Activated CD8-positive, alpha-beta T cell treated with anti-CD3 and anti-CD28 coated beads, Interleukin-2, amount 10 ng/mL, durations not matched to agents 7 days and 5 days (primary cell): ENCODE measurements around the gene ADAM19. TPM values are rescaled to one million over a fixed set of nuclear protein-coding genes. Genes with fewer than 3 reads are reported as not detected.

Source experiments
- ATAC-seq: fragments of 150-1000 bp; cut with Tn5 transposase; one replicate; pipeline ENCODE4 v1.10.0; 2021; ENCODE audit warnings: moderate library complexity
- CTCF ChIA-PET: fragments of 350-600 bp; sonication (Branson Sonifier 250); formaldehyde crosslinking; loops from one replicate; lab custom pipeline; 2021; ENCODE audit warnings: antibody characterized with exemption; lab: Charles Lee
- POLR2A ChIA-PET: fragments of 350-600 bp; sonication (Branson Sonifier 250); formaldehyde crosslinking; loops from one replicate; lab custom pipeline; 2021; ENCODE audit warnings: antibody characterized with exemption; lab: Charles Lee
- DNase-seq: peaks from one replicate; pipeline ENCODE4 v3.0.0-alpha.2; 2020
- H3K27ac Mint-ChIP-seq: one replicate; pipeline ENCODE4 v1.8.0; 2021; ENCODE audit warnings: mild to moderate bottlenecking, mixed read lengths
- H3K27me3 Mint-ChIP-seq: one replicate; pipeline ENCODE4 v1.8.0; 2021; ENCODE audit warnings: low read depth, mixed read lengths
- H3K36me3 Mint-ChIP-seq: one replicate; pipeline ENCODE4 v1.8.0; 2021; ENCODE audit warnings: low read depth, mixed read lengths
- H3K4me1 Mint-ChIP-seq: one replicate; pipeline ENCODE4 v1.8.0; 2021; ENCODE audit warnings: low read depth, mixed read lengths
- H3K4me3 Mint-ChIP-seq: one replicate; pipeline ENCODE4 v1.8.0; 2021; ENCODE audit warnings: mild to moderate bottlenecking, mixed read lengths
- H3K9me3 Mint-ChIP-seq: one replicate; pipeline ENCODE4 v1.8.0; 2022; ENCODE audit warnings: mixed read lengths; ENCODE audit not compliant: insufficient read depth
- total RNA-seq, 2 experiments: library from RNA; stranded (reverse); gene quantifications; one replicate each; pipeline ENCODE4 v1.2.3, GENCODE V29; 2021

The ADAM19 gene
- total RNA-seq, 2 experiments from 2014 or later: 77.7 to 80.6 TPM

GRCh38 chr5:157538311-157538710 is 37.3 kb downstream of the ADAM19 start:
- no peaks in the 10 kb centered on the region for H3K27me3 Mint-ChIP-seq
- peaks cover 63% of the 10 kb centered on the region for H3K36me3 Mint-ChIP-seq
- no peak for DNase-seq
- ChIA-PET POLR2A (no interaction called here), CTCF (no interaction called here)
- H3K4me1 Mint-ChIP-seq: peaks cover 56% of the 10 kb centered on the region
- no peak overlapping the region for H3K27ac Mint-ChIP-seq
- no peaks in the 10 kb centered on the region for H3K9me3 Mint-ChIP-seq
- no peak overlapping the region for H3K4me3 Mint-ChIP-seq
- no peak for ATAC-seq

GRCh38 chr5:157535042-157535865 is 40.3 kb downstream of the ADAM19 start:
- DNase-seq: no peak
- Mint-ChIP-seq H3K4me3 (no peak overlapping the region), H3K4me1 (peaks cover 31% of the 10 kb centered on the region), H3K27ac (no peak overlapping the region), H3K36me3 (peaks cover 83% of the 10 kb centered on the region), H3K27me3 (no peaks in the 10 kb centered on the region), H3K9me3 (no peaks in the 10 kb centered on the region)
- ChIA-PET CTCF (interaction anchor here (0.6 to 2.0 kb wide), 4 partner anchors 38 to 208 kb away, joined by 3 to 6 read pairs (median 4); no protein-coding TSS in a partner anchor), POLR2A (no interaction called here)
- ATAC-seq: no peak

GRCh38 chr5:157533011-157533481 is 42.5 kb downstream of the ADAM19 start:
- no peak overlapping the region for H3K4me3 Mint-ChIP-seq
- ChIA-PET POLR2A (no interaction called here), CTCF (interaction anchor here (0.9 to 1.5 kb wide), 2 partner anchors 21 to 210 kb away, joined by 3 read pairs; no protein-coding TSS in a partner anchor)
- H3K9me3 Mint-ChIP-seq: no peaks in the 10 kb centered on the region
- no peak for DNase-seq
- no peak overlapping the region for H3K27ac Mint-ChIP-seq
- H3K4me1 Mint-ChIP-seq: peaks cover 24% of the 10 kb centered on the region
- H3K36me3 Mint-ChIP-seq: peaks cover 89% of the 10 kb centered on the region
- H3K27me3 Mint-ChIP-seq: no peaks in the 10 kb centered on the region
- no peak for ATAC-seq

- CTCF ChIA-PET: no interaction called here
Observed at GRCh38 chr5:157532022-157532421, 43.6 kb downstream of the ADAM19 start.

GRCh38 chr5:157530226-157530972 is 45.2 kb downstream of the ADAM19 start:
- ChIA-PET POLR2A (no interaction called here), CTCF (no interaction called here)
- Mint-ChIP-seq H3K27me3 (no peaks in the 10 kb centered on the region), H3K9me3 (no peaks in the 10 kb centered on the region), H3K27ac (peak overlapping the region; percentile 39), H3K4me3 (no peak overlapping the region), H3K36me3 (peaks cover 79% of the 10 kb centered on the region), H3K4me1 (peaks cover 29% of the 10 kb centered on the region)
- ATAC-seq (no peak), DNase-seq (no peak)

More at GRCh38 chr5:157532022-157532421, 43.6 kb downstream of the ADAM19 start:
- POLR2A ChIA-PET: no interaction called here
- H3K9me3 Mint-ChIP-seq: no peaks in the 10 kb centered on the region
- H3K4me1 Mint-ChIP-seq: peaks cover 22% of the 10 kb centered on the region
- no peak overlapping the region for H3K4me3 Mint-ChIP-seq
- no peak for ATAC-seq
- no peak for DNase-seq
- H3K36me3 Mint-ChIP-seq: peaks cover 92% of the 10 kb centered on the region
- peak overlapping the region; percentile 41 for H3K27ac Mint-ChIP-seq
- H3K27me3 Mint-ChIP-seq: no peaks in the 10 kb centered on the region

- DNase-seq (no peak), ATAC-seq (no peak)
- no peaks in the 10 kb centered on the region for H3K9me3 Mint-ChIP-seq
- H3K4me3 Mint-ChIP-seq: no peak overlapping the region
- no peaks in the 10 kb centered on the region for H3K27me3 Mint-ChIP-seq
- H3K4me1 Mint-ChIP-seq: peaks cover 32% of the 10 kb centered on the region
- H3K36me3 Mint-ChIP-seq: peaks cover 73% of the 10 kb centered on the region
- ChIA-PET POLR2A (no interaction called here), CTCF (no interaction called here)
- H3K27ac Mint-ChIP-seq: no peak overlapping the region
Observed at GRCh38 chr5:157529002-157529401, 46.6 kb downstream of the ADAM19 start.

GRCh38 chr5:157528036-157528632 is 47.4 kb downstream of the ADAM19 start:
- ChIA-PET CTCF (no interaction called here), POLR2A (interaction anchor here (0.6 kb wide), 1 partner anchor 34 kb away, joined by 3 read pairs; no protein-coding TSS in a partner anchor)
- Mint-ChIP-seq H3K4me3 (no peak overlapping the region), H3K27ac (peak overlapping the region; percentile 20), H3K36me3 (peaks cover 74% of the 10 kb centered on the region), H3K27me3 (no peaks in the 10 kb centered on the region), H3K4me1 (peaks cover 32% of the 10 kb centered on the region), H3K9me3 (no peaks in the 10 kb centered on the region)
- ATAC-seq (no peak), DNase-seq (no peak)

GRCh38 chr5:157524887-157525286 is 50.7 kb downstream of the ADAM19 start:
- Mint-ChIP-seq H3K27ac (no peak overlapping the region), H3K4me3 (no peak overlapping the region)
- POLR2A ChIA-PET: no interaction called here

GRCh38 chr5:157523976-157524375 is 51.6 kb downstream of the ADAM19 start:
- Mint-ChIP-seq H3K36me3 (peaks cover 60% of the 10 kb centered on the region), H3K27me3 (no peaks in the 10 kb centered on the region), H3K4me1 (peaks cover 47% of the 10 kb centered on the region), H3K27ac (no peak overlapping the region), H3K4me3 (no peak overlapping the region), H3K9me3 (no peaks in the 10 kb centered on the region)
- DNase-seq (no peak), ATAC-seq (no peak)
- ChIA-PET POLR2A (interaction anchor here (0.6 kb wide), 1 partner anchor 339 kb away, joined by 3 read pairs; no protein-coding TSS in a partner anchor), CTCF (interaction anchor here (1.4 kb wide), 1 partner anchor 46 kb away, joined by 3 read pairs; no protein-coding TSS in a partner anchor)

More at GRCh38 chr5:157524887-157525286, 50.7 kb downstream of the ADAM19 start:
- Mint-ChIP-seq H3K27me3 (no peaks in the 10 kb centered on the region), H3K4me1 (peaks cover 43% of the 10 kb centered on the region), H3K36me3 (peaks cover 63% of the 10 kb centered on the region), H3K9me3 (no peaks in the 10 kb centered on the region)
- CTCF ChIA-PET: interaction anchor here (1.2 to 1.4 kb wide), 2 partner anchors 24 to 47 kb away, joined by 3 read pairs; no protein-coding TSS in a partner anchor
- DNase-seq (no peak), ATAC-seq (no peak)

- H3K27ac Mint-ChIP-seq: no peak overlapping the region
Observed at GRCh38 chr5:157521704-157522029, 53.9 kb downstream of the ADAM19 start.

GRCh38 chr5:157520911-157521703 is 54.5 kb downstream of the ADAM19 start:
- ChIA-PET CTCF (no interaction called here), POLR2A (no interaction called here)
- Mint-ChIP-seq H3K9me3 (no peaks in the 10 kb centered on the region), H3K27me3 (no peaks in the 10 kb centered on the region), H3K4me3 (no peak overlapping the region), H3K27ac (peak overlapping the region; percentile 61), H3K4me1 (peaks cover 48% of the 10 kb centered on the region), H3K36me3 (peaks cover 66% of the 10 kb centered on the region)
- ATAC-seq: no peak
- DNase-seq: no peak

More at GRCh38 chr5:157521704-157522029, 53.9 kb downstream of the ADAM19 start:
- no peak overlapping the region for H3K4me3 Mint-ChIP-seq
- CTCF ChIA-PET: no interaction called here
- peaks cover 50% of the 10 kb centered on the region for H3K4me1 Mint-ChIP-seq
- no peaks in the 10 kb centered on the region for H3K27me3 Mint-ChIP-seq
- DNase-seq: no peak
- POLR2A ChIA-PET: no interaction called here
- peaks cover 63% of the 10 kb centered on the region for H3K36me3 Mint-ChIP-seq
- H3K9me3 Mint-ChIP-seq: no peaks in the 10 kb centered on the region
- ATAC-seq: no peak
